Measurements from ENCODE around the gene ZBTB7C. TPM values are rescaled to one million over a fixed set of nuclear protein-coding genes. Genes with fewer than 3 reads are reported as not detected.

Gene ZBTB7C
- total RNA-seq, 1 experiment from 2014 or later: 0.33 TPM

DNA sequence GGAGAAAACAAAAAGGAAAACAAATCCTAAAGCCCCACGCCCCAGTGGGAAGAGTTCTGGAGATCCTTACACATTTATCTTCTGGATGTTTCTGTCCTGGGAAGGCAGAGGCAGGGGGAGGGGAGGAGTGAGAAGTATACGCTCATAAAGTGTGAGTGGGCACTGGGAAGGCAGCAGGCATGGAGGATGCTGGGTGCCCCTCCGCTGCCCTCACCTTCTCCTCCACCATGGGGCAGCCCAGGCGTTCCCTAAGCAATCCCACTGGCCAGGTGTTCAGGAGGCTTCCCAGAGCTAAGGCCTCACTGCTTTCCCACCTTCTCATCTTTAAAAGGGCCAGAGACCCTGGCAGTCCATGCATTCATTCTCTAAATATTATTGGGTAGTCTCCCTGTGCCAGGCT, 366.8 kb downstream of the ZBTB7C start:
- Mint-ChIP-seq H3K27me3 (ENCODE audit: low read depth) (peaks cover 15% of the 10 kb centered on the region), H3K4me1 (peaks cover 0 to 3% of the 10 kb centered on the region in 2 experiments; a peak in 2 of 4 replicates), H3K36me3 (ENCODE audit: insufficient read depth in 1 of 3, low read depth in 3 of 3) (peaks cover 0 to 3% (median 0%) of the 10 kb centered on the region in 3 experiments; a peak in 1 of 7 replicates), H3K27ac (no peak overlapping the region), H3K4me3 (no peak overlapping the region), H3K9me3 (peaks cover 0 to 9% of the 10 kb centered on the region in 2 experiments; a peak in 3 of 5 replicates)
- no peak overlapping the region for H2BK120ac ChIP-seq (ENCODE audit: low read depth, low read length, poor library complexity, severe bottlenecking)
- H3K4ac ChIP-seq (ENCODE audit: low read depth, low read length): no peak overlapping the region
- H3K79me1 ChIP-seq (ENCODE audit: insufficient read depth, low read depth, low read length, poor library complexity, severe bottlenecking): no peaks in the 10 kb centered on the region
- H3K27ac ChIP-seq (ENCODE audit: insufficient read length, low read depth, low read length): no peak overlapping the region
- no peak overlapping the region for H4K91ac ChIP-seq (ENCODE audit: insufficient read length, low read depth, low read length)
- no peak overlapping the region for H2AK5ac ChIP-seq (ENCODE audit: insufficient read length, low read length)
- no peak overlapping the region for H2BK15ac ChIP-seq (ENCODE audit: low read depth, low read length)
- H3K23ac ChIP-seq (ENCODE audit: insufficient read length, low read depth, low read length): no peak overlapping the region
- H3K27me3 ChIP-seq (ENCODE audit: insufficient read depth, low read length): no peaks in the 10 kb centered on the region
- H2AFZ ChIP-seq (ENCODE audit: low read length): no peak overlapping the region
- no peak overlapping the region for H3K9ac ChIP-seq (ENCODE audit: extremely low read depth, insufficient read length, low read length)
- no peak for DNase-seq
- H3T11ph ChIP-seq (ENCODE audit: low read length): no peak overlapping the region
- no peak overlapping the region for H3K56ac ChIP-seq (ENCODE audit: insufficient read length, low read depth, low read length)
- H3K79me2 ChIP-seq (ENCODE audit: insufficient read depth, low read length): no peaks in the 10 kb centered on the region
- WGBS (ENCODE audit: extremely low coverage, insufficient read length, low lambda C conversion rate): no CpG with 5 or more reads among the region's 4 CpGs
- H4K5ac ChIP-seq (ENCODE audit: insufficient read length, low read depth, low read length): no peak overlapping the region
- H2BK5ac ChIP-seq (ENCODE audit: insufficient read length, low read length): no peak overlapping the region
- no peak overlapping the region for H3K14ac ChIP-seq (ENCODE audit: insufficient read depth, low read length)
- H3K4me2 ChIP-seq (ENCODE audit: insufficient read depth, insufficient read length, low read length): no peak overlapping the region
- H3K18ac ChIP-seq (ENCODE audit: insufficient read length, low read depth, low read length): no peak overlapping the region
- no peaks in the 10 kb centered on the region for H4K20me1 ChIP-seq (ENCODE audit: control insufficient read depth, insufficient read depth, insufficient read length)
- H3K23me2 ChIP-seq (ENCODE audit: insufficient read length, low read depth, low read length, poor library complexity, severe bottlenecking): no peaks in the 10 kb centered on the region
- no peak overlapping the region for H2BK12ac ChIP-seq (ENCODE audit: insufficient read length, low read depth, low read length)
- H3K9me3 ChIP-seq (ENCODE audit: control insufficient read depth, low read depth, low read length): no peaks in the 10 kb centered on the region
- TF ChIP-seq CTCF (conservative IDR thresholded peaks at IDR 0.05): no peak
- H4K8ac ChIP-seq (replicated peaks; ENCODE audit: insufficient read length, low read depth, low read length): no peak overlapping the region
- H2BK20ac ChIP-seq (ENCODE audit: low read depth, low read length, poor library complexity, severe bottlenecking): no peak overlapping the region
- no peaks in the 10 kb centered on the region for H3K4me1 ChIP-seq (ENCODE audit: insufficient read depth, low read length)

Measured in H9 (cell line).